ENCODE measurements around the gene CATSPERE.

Gene CATSPERE

GRCh38 chr1:244439391-244440032 lies 21.6 kb upstream of the CATSPERE start:
- Histone ChIP-seq H3K27ac (ENCODE audit: low read length) (no peak overlapping the region), H3K79me2 (ENCODE audit: low read length) (peaks cover 83% of the 10 kb centered on the region), H3K4me1 (ENCODE audit: low read length) (no peaks in the 10 kb centered on the region), H2AFZ (ENCODE audit: low read length) (no peak overlapping the region), H3K9me2 (replicated peaks; ENCODE audit: insufficient read depth, low read length) (no peaks in the 10 kb centered on the region), H3K4me3 (ENCODE audit: low read length) (no peak overlapping the region), H3K36me3 (replicated peaks; ENCODE audit: insufficient read depth, low read length) (peaks cover 6% of the 10 kb centered on the region), H3K4me2 (ENCODE audit: low read depth, low read length) (no peak overlapping the region), H4K20me1 (ENCODE audit: insufficient read depth, low read length) (peaks cover 8% of the 10 kb centered on the region; the same call in 1 of the 2 replicates), H3K9me3 (replicated peaks; ENCODE audit: insufficient read depth, low read length) (no peaks in the 10 kb centered on the region), H3K9ac (ENCODE audit: low read length) (no peak overlapping the region), H3F3A (ENCODE audit: insufficient read depth, low read length) (no peaks in the 10 kb centered on the region), H3K27me3 (replicated peaks; ENCODE audit: insufficient read depth, low read length) (no peaks in the 10 kb centered on the region)
- DNase-seq: no peak
- no peak for TF ChIP-seq CTCF (IDR thresholded peaks at IDR 0.05; ENCODE audit: low read length)
- no peak for TF ChIP-seq EZH2 (optimal IDR thresholded peaks at IDR 0.05; ENCODE audit: low read depth, low read length)
- TF ChIP-seq EZH2phosphoT487 (IDR thresholded peaks at IDR 0.05; ENCODE audit: low read length): no peak

DNA sequence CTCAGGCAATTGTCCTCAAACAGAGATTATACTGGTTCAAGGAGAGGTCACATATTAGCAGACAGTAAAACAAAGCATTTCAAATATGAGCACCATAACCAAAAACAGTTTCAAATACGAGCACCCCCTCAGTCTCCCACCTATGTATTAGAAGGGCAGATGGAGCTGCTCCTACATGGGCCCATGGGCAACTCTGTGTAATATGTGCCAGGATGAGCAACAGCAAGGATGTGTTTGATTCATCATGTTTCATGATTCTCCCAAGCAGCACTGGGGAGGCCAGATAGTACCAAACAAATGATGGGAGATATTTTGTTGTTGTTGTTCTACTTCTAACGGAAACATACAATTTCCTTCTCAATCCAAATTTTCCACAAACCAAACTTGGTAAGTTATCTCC lies 18.2 kb upstream of the CATSPERE start:
- Histone ChIP-seq H3F3A (ENCODE audit: insufficient read depth, low read length) (no peaks in the 10 kb centered on the region), H3K9ac (ENCODE audit: low read length) (no peak overlapping the region)
- TF ChIP-seq EZH2phosphoT487 (IDR thresholded peaks at IDR 0.05; ENCODE audit: low read length) (no peak), EZH2 (optimal IDR thresholded peaks at IDR 0.05; ENCODE audit: low read depth, low read length) (no peak), CTCF (IDR thresholded peaks at IDR 0.05; ENCODE audit: low read length) (no peak)

DNA sequence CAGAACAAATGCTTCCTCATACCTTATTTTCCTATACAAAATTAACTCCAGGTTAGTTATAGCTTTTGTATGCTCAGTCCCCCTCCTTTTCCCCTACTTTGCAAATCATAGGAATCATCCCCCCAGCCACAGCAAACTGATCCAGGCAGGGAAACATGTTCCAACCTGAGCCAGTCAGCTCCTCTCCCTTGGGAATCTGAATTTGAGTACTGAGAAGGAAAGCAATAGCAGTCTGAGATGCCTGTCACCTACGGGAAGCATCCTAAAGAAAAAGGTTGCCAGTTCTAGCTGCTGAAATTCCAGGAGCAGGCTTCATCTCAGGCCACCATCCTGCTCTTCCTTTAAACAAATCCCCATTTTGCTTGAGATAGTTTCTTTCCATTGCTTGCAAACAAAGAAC lies 16.2 kb upstream of the CATSPERE start:
- H3K79me2 ChIP-seq (ENCODE audit: low read length): peaks cover 96% of the 10 kb centered on the region
- H3K27me3 ChIP-seq (replicated peaks; ENCODE audit: insufficient read depth, low read length): no peaks in the 10 kb centered on the region
- H3K4me1 ChIP-seq (ENCODE audit: low read length): peaks cover 8% of the 10 kb centered on the region
- H3K4me3 ChIP-seq (ENCODE audit: low read length): no peak overlapping the region
- H4K20me1 ChIP-seq (ENCODE audit: insufficient read depth, low read length): peaks cover 23% of the 10 kb centered on the region; the same call in 1 of the 2 replicates
- no peaks in the 10 kb centered on the region for H3K9me2 ChIP-seq (replicated peaks; ENCODE audit: insufficient read depth, low read length)
- no peaks in the 10 kb centered on the region for H3K9me3 ChIP-seq (replicated peaks; ENCODE audit: insufficient read depth, low read length)
- DNase-seq: no peak
- H2AFZ ChIP-seq (ENCODE audit: low read length): no peak overlapping the region
- no peak overlapping the region for H3K9ac ChIP-seq (ENCODE audit: low read length)
- H3K27ac ChIP-seq (ENCODE audit: low read length): no peak overlapping the region
- H3K36me3 ChIP-seq (replicated peaks; ENCODE audit: insufficient read depth, low read length): peaks cover 9% of the 10 kb centered on the region
- no peaks in the 10 kb centered on the region for H3F3A ChIP-seq (ENCODE audit: insufficient read depth, low read length)
- no peak for TF ChIP-seq EZH2 (optimal IDR thresholded peaks at IDR 0.05; ENCODE audit: low read depth, low read length)
- no peak for TF ChIP-seq EZH2phosphoT487 (IDR thresholded peaks at IDR 0.05; ENCODE audit: low read length)
- no peak for TF ChIP-seq CTCF (IDR thresholded peaks at IDR 0.05; ENCODE audit: low read length)
- H3K4me2 ChIP-seq (ENCODE audit: low read depth, low read length): no peak overlapping the region

More for the DNA sequence above, 18.2 kb upstream of the CATSPERE start:
- H3K27ac ChIP-seq (ENCODE audit: low read length): no peak overlapping the region
- no peak overlapping the region for H3K4me3 ChIP-seq (ENCODE audit: low read length)
- H3K9me2 ChIP-seq (replicated peaks; ENCODE audit: insufficient read depth, low read length): no peaks in the 10 kb centered on the region
- H3K4me2 ChIP-seq (ENCODE audit: low read depth, low read length): no peak overlapping the region
- H3K4me1 ChIP-seq (ENCODE audit: low read length): no peaks in the 10 kb centered on the region
- no peaks in the 10 kb centered on the region for H3K9me3 ChIP-seq (replicated peaks; ENCODE audit: insufficient read depth, low read length)
- H2AFZ ChIP-seq (ENCODE audit: low read length): no peak overlapping the region
- DNase-seq: no peak
- peaks cover 18% of the 10 kb centered on the region; the same call in 1 of the 2 replicates for H4K20me1 ChIP-seq (ENCODE audit: insufficient read depth, low read length)
- H3K79me2 ChIP-seq (ENCODE audit: low read length): peaks cover 93% of the 10 kb centered on the region
- H3K36me3 ChIP-seq (replicated peaks; ENCODE audit: insufficient read depth, low read length): no peaks in the 10 kb centered on the region; the same call in 1 of the 2 replicates
- H3K27me3 ChIP-seq (replicated peaks; ENCODE audit: insufficient read depth, low read length): no peaks in the 10 kb centered on the region

All from MM.1S (cell line).